ENCODE measurements around the gene DKKL1. TPM values are rescaled to one million over a fixed set of nuclear protein-coding genes. Genes with fewer than 3 reads are reported as not detected.

Gene DKKL1
- polyA plus RNA-seq, 1 donor from 2014 or later = 1.1 TPM

DNA sequence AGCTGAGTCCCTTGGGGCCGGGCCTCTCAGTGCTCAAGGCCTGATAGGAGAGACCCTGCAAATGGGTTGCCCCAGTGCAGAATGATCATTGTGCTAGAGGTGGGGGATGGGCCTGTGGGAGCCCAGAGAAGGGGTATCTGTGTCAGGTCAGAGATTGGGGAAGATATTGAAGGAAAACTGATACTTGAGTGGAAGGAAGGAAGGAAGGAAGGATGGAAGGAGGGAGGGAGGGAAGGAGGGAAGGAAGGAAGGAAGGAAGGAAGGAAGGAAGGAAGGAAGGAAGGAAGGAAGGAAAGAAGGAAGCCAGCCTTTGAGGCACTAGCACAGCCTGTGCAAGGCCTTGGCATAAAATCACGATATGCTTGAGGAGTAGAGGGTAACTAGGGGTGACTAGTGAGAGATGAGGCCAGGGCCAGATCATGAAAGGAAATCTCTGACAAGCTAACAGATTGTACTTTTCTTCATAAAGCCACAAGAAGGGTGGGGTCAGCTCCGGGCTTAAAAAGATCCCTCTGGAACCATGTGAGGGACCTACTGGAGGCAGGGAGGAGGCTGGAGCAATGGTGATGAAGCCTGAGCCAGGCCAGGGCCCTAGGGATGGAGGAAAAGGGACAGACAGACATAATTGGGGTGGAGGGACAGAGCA lies 48.1 kb downstream of the DKKL1 start:
- Mint-ChIP-seq H3K4me3 (peak overlapping the region in 1 of 4 donors; percentile 56), H3K36me3 (no peaks in the 10 kb centered on the region), H3K9me3 (no peaks in the 10 kb centered on the region), H3K4me1 (peaks cover 25 to 30% (median 26%) of the 10 kb centered on the region in 3 donors), H3K27ac (no peak overlapping the region), H3K27me3 (peaks cover 4% of the 10 kb centered on the region)

DNA sequence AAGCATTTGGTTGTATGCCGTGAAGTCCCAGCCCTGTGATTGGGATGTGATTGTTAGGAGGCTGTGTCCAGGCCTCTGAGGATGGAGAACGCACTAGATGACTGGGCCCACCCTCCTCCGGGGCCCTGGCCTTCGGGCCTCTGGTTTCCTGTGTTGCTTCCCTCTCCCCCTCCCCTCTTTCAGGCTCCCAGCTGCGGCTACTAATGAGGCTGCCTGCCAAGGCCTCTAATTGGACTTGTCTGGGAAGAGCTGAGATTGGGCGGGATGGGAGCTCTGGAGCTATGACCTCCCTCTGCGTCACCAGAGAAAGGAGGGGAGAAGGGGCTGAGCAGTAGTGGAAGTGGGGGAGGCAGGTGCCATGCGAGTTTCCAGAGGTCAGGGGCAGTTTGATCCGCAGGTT lies 49.7 kb downstream of the DKKL1 start:
- H3K4me3 Mint-ChIP-seq = no peak overlapping the region
- no peaks in the 10 kb centered on the region for H3K9me3 Mint-ChIP-seq
- H3K4me1 Mint-ChIP-seq = peaks cover 19 to 26% (median 22%) of the 10 kb centered on the region in 3 donors
- H3K27ac Mint-ChIP-seq = no peak overlapping the region
- H3K36me3 Mint-ChIP-seq = no peaks in the 10 kb centered on the region
- H3K27me3 Mint-ChIP-seq = peaks cover 12% of the 10 kb centered on the region

DNA sequence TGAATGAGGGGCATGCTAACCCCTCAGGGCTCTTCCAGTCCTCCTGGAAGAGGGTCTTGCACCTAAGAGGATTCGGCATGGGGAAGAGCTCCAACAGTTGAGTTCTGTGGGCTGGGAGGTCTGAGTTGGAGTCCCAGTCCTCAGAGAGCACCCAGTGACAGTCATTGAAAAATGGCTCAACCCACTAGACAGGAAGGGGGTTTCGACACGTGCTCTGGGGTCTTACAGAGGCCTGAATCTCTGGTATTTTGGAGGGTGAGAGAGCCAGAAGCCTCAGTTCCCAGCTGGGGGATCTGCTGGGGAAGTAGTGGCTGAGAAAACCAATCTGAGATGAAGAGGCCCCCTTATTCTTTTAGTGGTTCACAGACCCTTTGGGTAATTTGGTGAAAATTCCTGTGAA lies 50.6 kb downstream of the DKKL1 start:
- Mint-ChIP-seq H3K4me3 (no peak overlapping the region), H3K36me3 (no peaks in the 10 kb centered on the region)

DNA sequence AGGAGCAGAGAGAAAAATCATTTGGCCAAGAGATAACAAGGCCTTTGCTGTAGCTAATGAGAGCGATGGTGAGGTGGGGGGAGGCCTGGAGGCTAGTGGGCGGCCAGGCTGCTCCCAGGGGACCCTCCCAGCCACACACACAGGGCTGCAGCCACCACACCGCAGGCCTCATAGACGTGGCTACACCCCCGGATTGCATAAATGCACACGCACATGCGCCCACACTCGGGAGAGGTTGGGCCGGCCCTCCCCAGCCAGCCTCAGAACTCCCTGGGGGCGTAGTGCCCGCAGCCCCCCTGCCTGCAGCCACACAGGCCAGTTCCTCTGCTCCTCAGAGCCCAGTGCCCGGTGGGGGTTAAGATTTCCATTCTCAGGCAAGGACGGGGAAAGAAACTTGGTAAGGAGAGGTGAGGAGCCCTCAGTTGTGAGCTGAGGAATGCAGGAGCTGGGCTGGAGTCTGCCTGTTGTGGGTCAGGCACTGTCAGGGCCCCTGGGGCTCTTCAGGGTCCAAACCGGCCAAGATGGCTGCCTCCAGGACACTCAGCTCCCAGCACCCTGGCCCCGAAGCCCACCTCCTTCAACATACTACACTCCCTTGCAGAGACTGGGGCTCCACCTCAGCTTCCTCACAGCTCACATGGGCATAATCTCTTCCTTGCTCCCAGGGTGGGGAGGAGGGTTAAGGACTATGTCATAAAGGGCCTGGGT lies 51.6 kb downstream of the DKKL1 start:
- peak overlapping the region in 1 of 3 donors; percentile 80 for H3K27ac Mint-ChIP-seq
- peak overlapping the region in 1 of 4 donors; percentile 52 for H3K4me3 Mint-ChIP-seq
- no peaks in the 10 kb centered on the region for H3K36me3 Mint-ChIP-seq
- peaks cover 25% of the 10 kb centered on the region for H3K27me3 Mint-ChIP-seq
- H3K9me3 Mint-ChIP-seq = no peaks in the 10 kb centered on the region
- peaks cover 7 to 9% (median 9%) of the 10 kb centered on the region in 3 donors for H3K4me1 Mint-ChIP-seq

More for the DNA sequence above, 50.6 kb downstream of the DKKL1 start:
- H3K9me3 Mint-ChIP-seq = no peaks in the 10 kb centered on the region
- H3K27ac Mint-ChIP-seq = no peak overlapping the region
- peaks cover 19% of the 10 kb centered on the region for H3K27me3 Mint-ChIP-seq
- peaks cover 10 to 19% (median 17%) of the 10 kb centered on the region in 3 donors for H3K4me1 Mint-ChIP-seq

DNA sequence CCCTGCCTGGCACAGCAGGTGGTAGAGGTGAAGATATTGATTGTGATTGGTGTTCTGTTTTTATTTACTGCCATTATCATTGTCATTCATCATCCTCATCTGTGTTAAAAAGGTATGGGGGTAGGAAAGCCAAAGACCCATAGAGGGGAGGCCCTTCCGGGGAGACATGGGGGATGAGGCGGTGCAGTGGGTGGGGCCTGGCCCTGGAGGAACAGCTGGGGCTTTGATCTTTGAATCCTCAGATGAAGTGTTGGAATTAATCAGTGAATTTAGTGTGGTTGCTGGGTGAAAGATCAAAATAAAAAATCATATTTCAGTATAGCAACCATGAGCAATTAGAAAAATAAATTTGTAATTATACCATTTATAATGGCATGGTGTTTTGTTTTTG lies 52.1 kb downstream of the DKKL1 start:
- no peak overlapping the region for H3K27ac Mint-ChIP-seq

DNA sequence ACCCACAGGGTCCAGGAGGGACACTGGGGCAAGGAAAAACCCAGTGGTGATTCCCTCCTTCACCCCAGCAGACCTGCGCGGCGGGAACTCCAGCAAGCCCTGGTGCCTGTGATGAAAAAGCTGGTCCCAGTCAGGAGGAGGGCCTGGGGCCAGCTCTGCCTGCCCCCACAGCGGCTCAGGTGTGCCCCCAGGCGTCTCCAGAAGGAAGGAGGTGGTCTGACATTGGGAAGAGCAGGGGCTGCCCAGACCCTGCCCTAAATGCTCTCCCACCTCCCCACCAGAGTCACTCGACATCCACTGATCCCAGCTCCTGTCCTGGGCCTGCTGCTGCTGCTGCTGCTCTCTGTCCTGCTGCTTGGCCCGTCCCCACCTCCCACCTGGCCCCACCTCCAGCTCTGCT lies 53.4 kb downstream of the DKKL1 start:
- Mint-ChIP-seq H3K27ac (no peak overlapping the region), H3K36me3 (no peaks in the 10 kb centered on the region), H3K4me1 (peaks cover 10 to 24% (median 17%) of the 10 kb centered on the region in 3 donors), H3K9me3 (no peaks in the 10 kb centered on the region), H3K27me3 (peaks cover 41% of the 10 kb centered on the region), H3K4me3 (no peak overlapping the region)

More for the DNA sequence above, 52.1 kb downstream of the DKKL1 start:
- H3K4me1 Mint-ChIP-seq = peaks cover 9 to 15% (median 12%) of the 10 kb centered on the region in 3 donors
- H3K36me3 Mint-ChIP-seq = no peaks in the 10 kb centered on the region
- H3K4me3 Mint-ChIP-seq = peak overlapping the region in 2 of 4 donors; percentile 6 to 29
- peaks cover 30% of the 10 kb centered on the region for H3K27me3 Mint-ChIP-seq
- no peaks in the 10 kb centered on the region for H3K9me3 Mint-ChIP-seq

DNA sequence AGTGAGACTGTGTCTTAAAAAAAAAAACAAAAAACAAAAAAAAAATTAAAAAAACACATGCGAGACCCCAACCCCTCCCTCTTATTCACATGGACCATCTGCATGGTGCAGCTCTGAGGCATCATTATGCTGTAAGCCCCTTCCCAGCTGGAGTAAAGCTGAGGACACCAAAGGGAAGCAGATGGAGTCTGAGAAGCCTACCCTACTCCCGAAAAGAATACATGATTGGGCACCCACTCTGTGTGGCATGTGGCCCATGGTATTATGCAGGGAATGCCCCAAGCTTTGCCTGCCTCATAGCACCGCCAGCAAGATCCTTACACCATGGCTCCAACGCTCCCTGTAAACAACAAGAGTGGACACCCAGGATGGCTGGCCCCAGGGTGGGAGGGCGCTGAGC lies 54.8 kb downstream of the DKKL1 start:
- Mint-ChIP-seq H3K4me1 (peaks cover 14 to 32% (median 23%) of the 10 kb centered on the region in 3 donors), H3K27me3 (peaks cover 49% of the 10 kb centered on the region), H3K9me3 (no peaks in the 10 kb centered on the region), H3K4me3 (no peak overlapping the region), H3K27ac (no peak overlapping the region), H3K36me3 (no peaks in the 10 kb centered on the region)

DNA sequence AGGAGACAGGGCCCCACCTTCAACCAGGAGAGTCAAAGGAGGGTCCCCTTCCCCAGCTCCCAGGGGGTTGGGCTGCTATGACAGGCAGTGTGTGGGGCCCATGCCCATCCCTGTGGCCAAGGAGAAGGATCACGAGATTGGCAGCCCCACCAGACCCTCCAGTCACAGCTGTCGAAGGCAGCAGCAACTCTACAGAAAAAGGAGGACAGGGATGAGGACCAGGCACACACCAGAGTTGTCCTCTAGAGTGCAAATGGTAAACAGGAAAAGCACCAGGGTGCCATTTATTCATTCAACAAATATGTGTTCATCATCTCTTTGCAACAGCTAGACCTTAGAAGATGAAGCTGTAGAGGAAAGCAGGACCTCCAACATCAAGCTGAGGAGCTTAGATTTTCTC lies 55.5 kb downstream of the DKKL1 start:
- Mint-ChIP-seq H3K36me3 (no peaks in the 10 kb centered on the region), H3K9me3 (no peaks in the 10 kb centered on the region), H3K27me3 (peaks cover 54% of the 10 kb centered on the region), H3K4me1 (peaks cover 15 to 37% (median 29%) of the 10 kb centered on the region in 3 donors), H3K4me3 (no peak overlapping the region), H3K27ac (peak overlapping the region in 1 of 3 donors; percentile 57)

DNA sequence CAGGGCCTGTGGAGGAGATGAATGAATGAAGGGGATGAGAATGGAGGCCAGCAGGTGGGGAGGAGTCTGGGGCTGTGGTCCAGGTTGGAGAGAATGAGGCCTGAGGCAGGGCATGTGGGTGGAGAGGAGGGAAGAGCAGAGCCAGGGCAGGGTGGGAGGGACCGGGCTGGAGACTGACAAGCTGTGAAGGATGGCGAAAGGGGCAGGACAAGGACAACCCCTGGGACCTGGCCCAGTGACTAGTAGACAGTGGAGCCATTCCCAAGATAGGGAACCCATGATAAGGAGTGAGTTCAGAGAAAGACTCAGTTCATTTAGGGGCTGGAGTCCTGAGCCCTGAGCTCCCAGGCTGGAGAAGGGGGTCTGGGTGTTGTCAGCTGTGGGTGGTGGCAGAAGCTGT lies 56.5 kb downstream of the DKKL1 start:
- Mint-ChIP-seq H3K27me3 (peaks cover 63% of the 10 kb centered on the region), H3K4me1 (peaks cover 17 to 43% (median 28%) of the 10 kb centered on the region in 3 donors), H3K27ac (peak overlapping the region in 1 of 3 donors; percentile 3), H3K9me3 (no peaks in the 10 kb centered on the region), H3K4me3 (peak overlapping the region in 1 of 4 donors; percentile 24), H3K36me3 (no peaks in the 10 kb centered on the region)

DNA sequence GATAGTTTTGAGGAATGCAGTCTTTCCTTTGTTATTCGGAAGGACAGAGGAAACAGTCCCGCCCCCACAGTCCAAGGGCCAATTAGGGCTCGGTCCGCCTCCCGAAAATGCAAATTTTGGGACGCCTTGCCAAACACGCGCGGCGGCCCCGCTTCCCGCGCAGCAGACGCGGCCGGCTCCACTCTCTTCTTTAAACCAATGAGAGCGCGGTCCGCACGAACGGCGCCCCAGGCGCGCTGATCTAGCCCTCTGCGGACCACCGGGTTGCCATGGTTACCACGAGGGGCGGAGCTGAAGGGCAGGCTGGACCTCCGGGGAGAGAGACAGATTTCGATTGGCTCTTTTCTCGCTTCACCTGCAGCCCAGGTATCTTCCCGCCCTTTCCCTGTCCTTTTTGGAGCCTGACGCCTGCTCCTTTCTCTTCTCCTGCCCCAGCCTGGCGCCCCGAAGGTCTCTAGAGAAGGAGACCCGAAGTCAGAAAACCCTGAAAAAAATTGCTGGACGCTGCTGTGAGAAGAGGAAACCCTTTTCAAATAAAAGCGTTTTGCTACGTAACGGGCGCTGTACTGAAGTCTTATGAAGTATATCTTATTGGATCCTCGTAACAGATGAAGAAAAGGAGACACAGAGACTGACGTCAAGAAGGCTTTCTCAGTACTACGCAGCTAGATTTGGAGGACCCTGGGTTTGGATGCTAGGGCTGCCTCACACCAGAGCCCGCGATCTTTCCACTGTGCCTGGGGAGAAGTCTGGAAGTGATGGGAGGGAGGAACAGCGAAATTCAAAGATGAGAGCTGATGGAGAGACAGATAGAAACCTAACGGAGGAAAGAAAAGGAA lies 57.6 kb downstream of the DKKL1 start:
- Mint-ChIP-seq H3K4me3 (peak overlapping the region; percentile 16 to 89 (median 55)), H3K4me1 (peaks cover 19 to 52% (median 34%) of the 10 kb centered on the region in 3 donors), H3K36me3 (no peaks in the 10 kb centered on the region), H3K27ac (peak overlapping the region in 2 of 3 donors; percentile 3 to 67), H3K27me3 (peaks cover 71% of the 10 kb centered on the region), H3K9me3 (no peaks in the 10 kb centered on the region)

DNA sequence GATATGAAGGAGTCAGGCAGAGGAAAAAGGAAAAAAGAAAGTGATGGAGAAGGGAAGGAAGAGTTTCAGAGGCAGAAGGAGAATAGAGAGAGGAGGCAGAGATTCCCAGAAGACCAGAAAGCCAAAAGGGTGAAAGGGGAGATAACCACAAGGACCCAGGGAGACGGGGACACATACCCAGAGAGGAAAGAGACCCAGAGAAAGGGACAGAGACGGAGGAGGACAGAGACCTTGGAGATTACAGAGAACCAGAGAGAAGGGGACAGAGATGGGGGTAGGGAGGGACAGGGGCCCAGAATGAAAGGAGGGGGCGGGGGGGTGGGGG lies 58.2 kb downstream of the DKKL1 start:
- Mint-ChIP-seq H3K27me3 (peaks cover 77% of the 10 kb centered on the region), H3K4me3 (peak overlapping the region in 2 of 4 donors; percentile 29 to 89), H3K9me3 (no peaks in the 10 kb centered on the region), H3K36me3 (no peaks in the 10 kb centered on the region), H3K4me1 (peaks cover 19 to 58% (median 38%) of the 10 kb centered on the region in 3 donors), H3K27ac (peak overlapping the region in 2 of 3 donors; percentile 3 to 67)

DNA sequence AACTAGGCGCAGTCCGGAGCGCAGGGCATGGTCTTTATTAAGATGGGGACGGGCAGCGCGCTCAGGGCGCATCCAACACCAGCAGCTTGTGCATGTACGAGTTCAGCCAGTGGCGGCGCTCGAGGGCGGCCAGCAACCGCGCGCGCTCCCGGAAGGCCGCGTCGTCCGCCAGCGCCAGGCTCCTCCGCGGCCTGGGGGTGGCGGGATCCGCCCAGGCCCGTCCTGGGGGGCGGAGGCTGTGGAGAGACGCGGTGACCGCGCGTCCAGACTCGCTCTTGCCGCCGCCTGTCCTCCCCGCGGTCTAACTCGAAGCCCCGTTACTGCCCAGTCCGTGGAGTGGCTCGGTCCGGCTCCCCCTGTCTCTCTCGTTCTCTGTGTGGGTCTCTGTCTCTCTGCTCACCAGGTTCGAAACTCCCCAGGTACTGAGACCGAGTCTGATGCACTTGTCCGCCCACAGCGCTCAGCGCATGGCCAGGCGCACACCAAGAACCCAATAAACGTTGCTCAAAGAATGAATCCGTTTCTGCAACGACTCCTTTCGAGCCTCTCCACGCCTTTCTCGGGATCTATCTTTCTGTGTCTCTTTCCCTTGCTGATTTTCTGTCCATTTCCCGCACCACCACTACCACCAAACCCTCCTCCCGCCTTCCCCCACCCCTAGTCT lies 58.9 kb downstream of the DKKL1 start:
- Mint-ChIP-seq H3K27me3 (peaks cover 83% of the 10 kb centered on the region), H3K9me3 (no peaks in the 10 kb centered on the region), H3K27ac (peak overlapping the region in 2 of 3 donors; percentile 54 to 67), H3K4me1 (peaks cover 19 to 63% (median 43%) of the 10 kb centered on the region in 3 donors), H3K36me3 (no peaks in the 10 kb centered on the region), H3K4me3 (peak overlapping the region; percentile 36 to 80 (median 72))

DNA sequence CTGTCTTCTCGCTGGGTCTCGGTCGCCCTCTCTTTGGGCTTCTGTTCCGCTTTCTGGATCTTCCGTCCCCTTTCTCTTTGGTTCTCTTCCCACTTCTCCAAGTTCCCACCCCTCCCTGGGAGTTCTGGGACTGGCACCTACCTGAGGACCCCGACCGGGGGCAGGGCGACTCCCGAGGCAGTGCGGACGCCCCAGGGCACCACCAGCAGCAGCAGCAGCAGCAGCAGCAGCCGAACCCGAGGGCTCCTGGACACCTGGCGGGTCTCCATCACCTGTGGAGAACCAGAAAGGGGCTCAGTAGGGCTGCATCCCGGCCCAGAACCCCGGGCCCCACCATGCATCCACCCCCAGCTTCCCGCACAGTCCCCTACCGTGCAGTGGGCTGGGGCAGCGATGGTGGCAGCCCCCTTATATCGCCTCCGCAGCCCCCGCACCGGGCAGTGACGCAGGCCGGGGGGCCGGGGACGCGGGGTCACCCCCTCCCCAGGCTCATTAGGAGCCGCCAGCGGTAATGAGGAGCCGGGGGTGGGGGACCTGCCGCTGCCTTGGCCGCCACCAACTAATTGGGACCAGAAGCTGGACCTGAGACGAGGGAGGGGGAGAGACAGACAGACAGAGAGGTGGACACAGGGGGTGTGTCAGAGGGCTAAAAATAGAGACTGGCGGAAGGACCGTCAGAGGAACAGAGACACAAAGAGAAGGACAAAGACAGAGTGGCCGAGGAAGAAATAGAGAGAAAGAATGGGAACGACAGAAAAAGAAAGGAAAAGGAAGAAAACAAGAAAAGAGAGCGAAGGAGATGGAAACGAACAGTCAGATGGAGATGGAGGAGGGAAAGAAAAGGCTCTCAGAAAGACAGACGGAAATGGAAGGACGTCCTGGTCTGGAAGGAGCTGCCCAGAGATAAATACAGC lies 59.7 kb downstream of the DKKL1 start, which contains the start of gene PTH2:
Gene PTH2, minus strand, starts transcription at position 371 of the 914 bp plus-strand sequence. Its CDS starts 102 bp downstream, at position 269.
- Mint-ChIP-seq H3K27me3 (peaks cover 82% of the 10 kb centered on the region), H3K4me3 (peak within 1 kb of the TSS; percentile 66 to 80 (median 72)), H3K4me1 (peaks cover 24 to 63% (median 49%) of the 10 kb centered on the region in 3 donors), H3K9me3 (no peaks in the 10 kb centered on the region), H3K27ac (peak within 1 kb of the TSS; percentile 40 to 88 (median 67)), H3K36me3 (no peaks in the 10 kb centered on the region)

DNA sequence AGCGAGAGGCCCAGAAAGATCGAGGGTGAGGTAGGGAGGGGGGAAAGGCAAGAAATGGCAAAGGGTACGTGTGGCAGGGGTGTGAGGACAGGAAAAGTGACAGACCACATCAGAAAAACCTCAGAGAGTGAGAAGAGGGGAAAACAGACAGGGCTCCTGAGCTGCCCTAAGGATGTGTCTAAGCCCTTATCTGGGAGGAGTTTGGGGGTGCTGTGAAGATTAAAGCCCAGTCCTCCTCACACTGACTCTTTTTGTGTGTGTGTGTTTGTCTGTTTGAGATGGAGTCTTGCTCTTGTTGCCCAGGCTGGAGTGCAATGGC lies 60.3 kb downstream of the DKKL1 start:
- no peaks in the 10 kb centered on the region for H3K36me3 Mint-ChIP-seq
- no peaks in the 10 kb centered on the region for H3K9me3 Mint-ChIP-seq
- H3K27me3 Mint-ChIP-seq = peaks cover 83% of the 10 kb centered on the region
- peaks cover 28 to 68% (median 49%) of the 10 kb centered on the region in 3 donors for H3K4me1 Mint-ChIP-seq
- peak overlapping the region; percentile 34 to 88 (median 40) for H3K27ac Mint-ChIP-seq
- H3K4me3 Mint-ChIP-seq = peak overlapping the region in 3 of 4 donors; percentile 50 to 80 (median 66)
